ENCODE results near the gene TRPC4AP.

DNA sequence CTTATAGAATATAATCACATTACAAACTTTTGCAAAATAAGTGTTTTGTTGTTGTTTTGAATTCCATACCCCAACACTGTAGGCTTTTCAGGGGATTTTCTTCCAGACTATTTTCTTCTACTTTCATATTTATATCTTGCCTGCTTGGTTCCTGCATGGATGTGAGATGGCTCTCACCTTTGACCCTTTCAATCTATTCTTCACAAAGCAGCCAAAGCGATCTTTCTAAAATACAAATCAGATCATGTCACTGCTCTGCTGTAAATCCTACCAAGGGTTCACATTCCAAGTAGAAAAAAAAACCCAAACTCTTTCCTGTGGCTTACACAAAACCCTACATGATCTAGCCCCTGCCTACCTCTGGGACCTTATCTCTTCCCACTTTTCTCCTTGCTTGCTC is 25.0 kb upstream of the TRPC4AP start:
- no peak for TF ChIP-seq POLR2A (IDR thresholded peaks at IDR 0.05)
- TF ChIP-seq, protein P1, sequence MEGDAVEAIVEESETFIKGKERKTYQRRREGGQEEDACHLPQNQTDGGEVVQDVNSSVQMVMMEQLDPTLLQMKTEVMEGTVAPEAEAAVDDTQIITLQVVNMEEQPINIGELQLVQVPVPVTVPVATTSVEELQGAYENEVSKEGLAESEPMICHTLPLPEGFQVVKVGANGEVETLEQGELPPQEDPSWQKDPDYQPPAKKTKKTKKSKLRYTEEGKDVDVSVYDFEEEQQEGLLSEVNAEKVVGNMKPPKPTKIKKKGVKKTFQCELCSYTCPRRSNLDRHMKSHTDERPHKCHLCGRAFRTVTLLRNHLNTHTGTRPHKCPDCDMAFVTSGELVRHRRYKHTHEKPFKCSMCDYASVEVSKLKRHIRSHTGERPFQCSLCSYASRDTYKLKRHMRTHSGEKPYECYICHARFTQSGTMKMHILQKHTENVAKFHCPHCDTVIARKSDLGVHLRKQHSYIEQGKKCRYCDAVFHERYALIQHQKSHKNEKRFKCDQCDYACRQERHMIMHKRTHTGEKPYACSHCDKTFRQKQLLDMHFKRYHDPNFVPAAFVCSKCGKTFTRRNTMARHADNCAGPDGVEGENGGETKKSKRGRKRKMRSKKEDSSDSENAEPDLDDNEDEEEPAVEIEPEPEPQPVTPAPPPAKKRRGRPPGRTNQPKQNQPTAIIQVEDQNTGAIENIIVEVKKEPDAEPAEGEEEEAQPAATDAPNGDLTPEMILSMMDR (IDR thresholded peaks at IDR 0.05), result no peak
- no peak for TF ChIP-seq EP300 (IDR thresholded peaks at IDR 0.05)
